GM19043 (cell line): ENCODE data around the gene NPAS3.

ENCODE experiments used
- ATAC-seq: cut with Tn5 transposase; IDR thresholded peaks from one replicate; pipeline ENCODE4 v1.9.1; 2021; ENCODE audit warnings: low read depth; ENCODE audit not compliant: unreplicated experiment

The NPAS3 gene

GRCh38 chr14:33715227-33715528 is 776.5 kb downstream of the NPAS3 start:
- ATAC-seq = no peak

- no peak for ATAC-seq
Measured at GRCh38 chr14:33716921-33717320, 778.2 kb downstream of the NPAS3 start.

- ATAC-seq = no peak
Measured at GRCh38 chr14:33717866-33718265, 779.2 kb downstream of the NPAS3 start.

- ATAC-seq = no peak
Measured at GRCh38 chr14:33720284-33720787, 781.7 kb downstream of the NPAS3 start.

GRCh38 chr14:33726685-33727084 is 788.0 kb downstream of the NPAS3 start:
- ATAC-seq = no peak

GRCh38 chr14:33727606-33728005 is 788.9 kb downstream of the NPAS3 start:
- ATAC-seq = no peak

GRCh38 chr14:33728010-33728498 is 789.4 kb downstream of the NPAS3 start:
- no peak for ATAC-seq

- ATAC-seq = no peak
Measured at GRCh38 chr14:33730156-33730555, 791.5 kb downstream of the NPAS3 start.

GRCh38 chr14:33732175-33732574 is 793.5 kb downstream of the NPAS3 start:
- no peak for ATAC-seq

GRCh38 chr14:33733310-33733709 is 794.6 kb downstream of the NPAS3 start:
- ATAC-seq = no peak

GRCh38 chr14:33733721-33734120 is 795.0 kb downstream of the NPAS3 start:
- ATAC-seq = no peak

GRCh38 chr14:33734387-33734786 is 795.7 kb downstream of the NPAS3 start:
- ATAC-seq = no peak

GRCh38 chr14:33736299-33736825 is 797.7 kb downstream of the NPAS3 start:
- ATAC-seq = no peak

GRCh38 chr14:33736979-33737378 is 798.3 kb downstream of the NPAS3 start:
- ATAC-seq = no peak

- ATAC-seq = no peak
Measured at GRCh38 chr14:33737446-33737845, 798.8 kb downstream of the NPAS3 start.

- no peak for ATAC-seq
Measured at GRCh38 chr14:33738029-33738428, 799.4 kb downstream of the NPAS3 start.

GRCh38 chr14:33738491-33738890 is 799.8 kb downstream of the NPAS3 start:
- ATAC-seq = no peak

GRCh38 chr14:33740531-33740930 is 801.9 kb downstream of the NPAS3 start:
- no peak for ATAC-seq

- ATAC-seq = no peak
Measured at GRCh38 chr14:33742166-33742565, 803.5 kb downstream of the NPAS3 start.

- no peak for ATAC-seq
Measured at GRCh38 chr14:33745163-33745562, 806.5 kb downstream of the NPAS3 start.

- ATAC-seq = no peak
Measured at GRCh38 chr14:33747749-33748148, 809.1 kb downstream of the NPAS3 start.

GRCh38 chr14:33754261-33754660 is 815.6 kb downstream of the NPAS3 start:
- no peak for ATAC-seq

- no peak for ATAC-seq
Measured at GRCh38 chr14:33755358-33755757, 816.7 kb downstream of the NPAS3 start.
